HepG2 (cell line): ENCODE results near the gene ZFHX3. TPM values are rescaled to one million over a fixed set of nuclear protein-coding genes. Genes with fewer than 3 reads are reported as not detected.

Source experiments
- KIAA2018 ChIP-seq: sonication (generic); formaldehyde crosslinking; IDR thresholded peaks from 2 replicates; pipeline ENCODE4 v1.5.0; 2020; ENCODE audit warnings: mild to moderate bottlenecking, missing genetic modification reagents, borderline replicate concordance
- MAF1 ChIP-seq: sonication (generic); formaldehyde crosslinking; IDR thresholded peaks from 2 replicates; pipeline ENCODE4 v1.5.0; 2020; ENCODE audit warnings: missing genetic modification reagents, borderline replicate concordance
- polyA plus RNA-seq, 8 experiments: library from polyadenylated mRNA; depleted of rRNA in 3 of 8; stranded (reverse) in 7 of 8; unstranded in 1 of 8; fragments of >200 nt; fragmentation: Illumina TruSeq in 4 of 8; extraction: Trizol in 4 of 8; gene quantifications; 2 replicates each; pipeline versions ENCODE4 v1.2.1 to v1.2.3, GENCODE V29; 2011 to 2016; ENCODE audit warnings: low read depth in 4 of 8, missing spikeins in 1 of 8, mixed read lengths in 1 of 8; ENCODE audit not compliant: insufficient read depth in 1 of 8
- total RNA-seq, 5 experiments: library from RNA; depleted of rRNA; stranded (reverse); fragments of >200 nt; fragmentation: Illumina TruSeq; extraction: Trizol; gene quantifications; 2 replicates each; pipeline ENCODE4 v1.2.3, GENCODE V29; 2016; ENCODE audit warnings: low read depth in 1 of 5
- TF ChIP-seq, protein P1 (sequence below): sonication (generic); formaldehyde crosslinking; IDR thresholded peaks from 2 replicates; pipeline ENCODE4 v1.8.1; 2022; ENCODE audit warnings: low read depth, mild to moderate bottlenecking, missing genetic modification reagents
- TF ChIP-seq, protein P2 (sequence below): sonication (generic); formaldehyde crosslinking; IDR thresholded peaks from 2 replicates; pipeline ENCODE4 v1.4.0; 2020; ENCODE audit warnings: mild to moderate bottlenecking, missing genetic modification reagents

ZFHX3 gene
- total and polyA plus RNA-seq, 2 of the 13 experiments (the other 11 are each of a cell fraction or from before 2014, with no cell fraction given), result 5.0 to 6.0 TPM

- TF ChIP-seq KIAA2018, result no peak
- TF ChIP-seq MAF1 (CRISPR knock-in tag), result no peak
- TF ChIP-seq, protein P1, sequence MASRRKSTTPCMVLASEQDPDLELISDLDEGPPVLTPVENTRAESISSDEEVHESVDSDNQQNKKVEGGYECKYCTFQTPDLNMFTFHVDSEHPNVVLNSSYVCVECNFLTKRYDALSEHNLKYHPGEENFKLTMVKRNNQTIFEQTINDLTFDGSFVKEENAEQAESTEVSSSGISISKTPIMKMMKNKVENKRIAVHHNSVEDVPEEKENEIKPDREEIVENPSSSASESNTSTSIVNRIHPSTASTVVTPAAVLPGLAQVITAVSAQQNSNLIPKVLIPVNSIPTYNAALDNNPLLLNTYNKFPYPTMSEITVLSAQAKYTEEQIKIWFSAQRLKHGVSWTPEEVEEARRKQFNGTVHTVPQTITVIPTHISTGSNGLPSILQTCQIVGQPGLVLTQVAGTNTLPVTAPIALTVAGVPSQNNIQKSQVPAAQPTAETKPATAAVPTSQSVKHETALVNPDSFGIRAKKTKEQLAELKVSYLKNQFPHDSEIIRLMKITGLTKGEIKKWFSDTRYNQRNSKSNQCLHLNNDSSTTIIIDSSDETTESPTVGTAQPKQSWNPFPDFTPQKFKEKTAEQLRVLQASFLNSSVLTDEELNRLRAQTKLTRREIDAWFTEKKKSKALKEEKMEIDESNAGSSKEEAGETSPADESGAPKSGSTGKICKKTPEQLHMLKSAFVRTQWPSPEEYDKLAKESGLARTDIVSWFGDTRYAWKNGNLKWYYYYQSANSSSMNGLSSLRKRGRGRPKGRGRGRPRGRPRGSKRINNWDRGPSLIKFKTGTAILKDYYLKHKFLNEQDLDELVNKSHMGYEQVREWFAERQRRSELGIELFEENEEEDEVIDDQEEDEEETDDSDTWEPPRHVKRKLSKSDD (CRISPR knock-in tag), result 0 out of 2 replicates have a peak, but pooled peaks have one; percentile 54
- TF ChIP-seq, protein P2, sequence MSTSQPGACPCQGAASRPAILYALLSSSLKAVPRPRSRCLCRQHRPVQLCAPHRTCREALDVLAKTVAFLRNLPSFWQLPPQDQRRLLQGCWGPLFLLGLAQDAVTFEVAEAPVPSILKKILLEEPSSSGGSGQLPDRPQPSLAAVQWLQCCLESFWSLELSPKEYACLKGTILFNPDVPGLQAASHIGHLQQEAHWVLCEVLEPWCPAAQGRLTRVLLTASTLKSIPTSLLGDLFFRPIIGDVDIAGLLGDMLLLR, result no peak
Measured at GRCh38 chr16:73015612-73016487, 32.1 kb downstream of the ZFHX3 start (continued).
